HCT116 (cell line): Measurements from ENCODE around the gene DMD. TPM values are rescaled to one million over a fixed set of nuclear protein-coding genes. Genes with fewer than 3 reads are reported as not detected.

Source experiments
- ATAC-seq: fragments of 200-7000 bp; cut with Tn5 transposase; 2 replicates; pipeline ENCODE4 v1.9.1; 2020; ENCODE audit warnings: mild to moderate bottlenecking, moderate library complexity
- BruUV-seq: library from RNA; stranded (reverse); fragments of 400-500 nt; replicated peaks from 2 replicates; lab custom pipeline; 2021; lab: Mats Ljungman, UMichigan
- CTCF ChIA-PET: fragments of 300-600 bp; sonication (Branson Sonifier 250); formaldehyde crosslinking; loops from one replicate; lab custom pipeline; 2021; ENCODE audit warnings: antibody characterized with exemption; lab: Charles Lee
- POLR2A ChIA-PET: fragments of 300-600, 350-600 bp; sonication (Branson Sonifier 250); formaldehyde crosslinking; loops from one replicate; lab custom pipeline; 2021; ENCODE audit warnings: antibody characterized with exemption; lab: Charles Lee
- RAD21 ChIA-PET, 2 experiments: fragments of 300-600 bp; sonication (Branson Sonifier 250); formaldehyde crosslinking; loops; one replicate each; lab custom pipeline; 2023; ENCODE audit warnings: low total read pairs in 2 of 2; ENCODE audit not compliant: uncharacterized antibody in 2 of 2, unreplicated experiment in 2 of 2, low non-redundant PET in 1 of 2; lab: Charles Lee
- DNase-seq: peaks from one replicate; pipeline ENCODE4 v3.0.0-alpha.2; 2010; ENCODE audit warnings: low read depth, low spot score
- H2AFZ ChIP-seq: fragments of 200-600 bp; shearing (Covaris generic), sonication (generic); 2 replicates; pipeline ENCODE4 v1.6.1; 2017; ENCODE audit warnings: low read depth, mixed run types, mixed read lengths, antibody characterized with exemption, low read length; ENCODE audit not compliant: poor library complexity, severe bottlenecking
- H3K27ac ChIP-seq: 2 replicates; pipeline ENCODE4 v1.5.1; 2012; ENCODE audit warnings: low read depth, low read length
- H3K27me3 ChIP-seq: fragments of 200-600 bp; sonication (generic); 2 replicates; pipeline ENCODE4 v1.6.1; 2016; ENCODE audit warnings: mixed run types, low read length, mixed read lengths; ENCODE audit not compliant: insufficient read depth
- H3K36me3 ChIP-seq, 2 experiments: fragments of 200-500 bp in 1 of 2; fragments of 200-600 bp in 1 of 2; sonication (Bioruptor generic) in 1 of 2; sonication (generic) in 1 of 2; 2 replicates each; pipeline versions ENCODE4 v1.5.1 to v1.6.1; 2014 to 2016; ENCODE audit warnings: low read length in 2 of 2, inconsistent platforms in 1 of 2, mixed read lengths in 1 of 2, mixed run types in 1 of 2; ENCODE audit not compliant: insufficient read depth in 2 of 2, control insufficient read depth in 1 of 2
- H3K4me1 ChIP-seq, 2 experiments: fragments of 200-600 bp in 1 of 2; sonication (generic) in 1 of 2; 2 replicates each; pipeline versions ENCODE4 v1.5.1 to v1.6.1; 2012 to 2017; ENCODE audit warnings: low read length in 2 of 2, inconsistent platforms in 1 of 2, mild to moderate bottlenecking in 1 of 2, mixed read lengths in 1 of 2, mixed run types in 1 of 2, moderate library complexity in 1 of 2; ENCODE audit not compliant: insufficient read depth in 2 of 2, control insufficient read depth in 1 of 2
- H3K4me2 ChIP-seq: fragments of 200-600 bp; sonication (generic); 2 replicates; pipeline ENCODE4 v1.6.1; 2017; ENCODE audit warnings: mixed run types, low read length, mixed read lengths
- H3K4me3 ChIP-seq, 2 experiments: fragments of 200-600 bp in 1 of 2; sonication (generic) in 1 of 2; replicated peaks in 1 of 2; 2 replicates each; pipeline ENCODE4 v1.5.1; 2011 to 2016; ENCODE audit warnings: low read length in 2 of 2, control low read depth in 1 of 2, low read depth in 1 of 2, mild to moderate bottlenecking in 1 of 2, mixed read lengths in 1 of 2, mixed run types in 1 of 2
- H3K79me2 ChIP-seq: fragments of 200-600 bp; sonication (generic); 2 replicates; pipeline ENCODE4 v1.6.1; 2017; ENCODE audit warnings: mild to moderate bottlenecking, mixed run types, low read length, moderate library complexity, mixed read lengths; ENCODE audit not compliant: insufficient read depth
- H3K9ac ChIP-seq: fragments of 200-600 bp; sonication (generic); 2 replicates; pipeline ENCODE4 v1.6.1; 2016; ENCODE audit warnings: low read length, mixed read lengths
- H3K9me2 ChIP-seq: fragments of 200-600 bp; sonication (generic), shearing (Covaris generic); 2 replicates; pipeline ENCODE4 v1.6.1; 2017; ENCODE audit warnings: mixed run types, mild to moderate bottlenecking, moderate library complexity; ENCODE audit not compliant: insufficient read depth
- H3K9me3 ChIP-seq, 2 experiments: fragments of 200-500 bp in 1 of 2; fragments of 200-600 bp in 1 of 2; sonication (Bioruptor generic) in 1 of 2; sonication (generic) in 1 of 2; 2 replicates each; pipeline ENCODE4 v1.6.1; 2014 to 2017; ENCODE audit warnings: low read length in 2 of 2, mixed read lengths in 2 of 2, inconsistent platforms in 1 of 2, low read depth in 1 of 2, mild to moderate bottlenecking in 1 of 2, mixed run types in 1 of 2, moderate library complexity in 1 of 2; ENCODE audit not compliant: control insufficient read depth in 1 of 2, insufficient read depth in 1 of 2
- H4K20me1 ChIP-seq: fragments of 200-600 bp; sonication (generic), shearing (Covaris generic); 2 replicates; pipeline ENCODE4 v1.6.1; 2017; ENCODE audit warnings: mixed run types, mild to moderate bottlenecking, moderate library complexity; ENCODE audit not compliant: insufficient read depth
- ATF3 ChIP-seq: IDR thresholded peaks from 2 replicates; pipeline ENCODE4 v1.6.1; 2012
- CEBPB ChIP-seq: IDR thresholded peaks from 2 replicates; pipeline ENCODE4 v1.6.1; 2012; ENCODE audit warnings: low read depth
- EGR1 ChIP-seq: IDR thresholded peaks from 2 replicates; pipeline ENCODE4 v1.6.1; 2012; ENCODE audit warnings: low read depth
- EZH2phosphoT487 ChIP-seq: fragments of 200-600 bp; IDR thresholded peaks from 2 replicates; pipeline ENCODE4 v1.6.1; 2018; ENCODE audit warnings: antibody characterized with exemption, borderline replicate concordance
- FOSL1 ChIP-seq: IDR thresholded peaks from 2 replicates; pipeline ENCODE4 v1.6.1; 2012; ENCODE audit warnings: low read depth
- MAX ChIP-seq: IDR thresholded peaks from 2 replicates; pipeline ENCODE4 v1.6.1; 2012
- POLR2A ChIP-seq: IDR thresholded peaks from 2 replicates; pipeline ENCODE4 v1.7.0; 2011; ENCODE audit warnings: borderline replicate concordance; ENCODE audit not compliant: insufficient read depth, insufficient read length; ENCODE audit errors: extremely low read depth
- POLR2AphosphoS5 ChIP-seq: IDR thresholded peaks from 2 replicates; pipeline ENCODE4 v1.6.1; 2011; ENCODE audit warnings: mild to moderate bottlenecking, low read depth, low read length, moderate library complexity
- RAD21 ChIP-seq: IDR thresholded peaks from 2 replicates; pipeline ENCODE4 v1.6.1; 2012; ENCODE audit warnings: low read depth, mild to moderate bottlenecking
- SIN3A ChIP-seq: IDR thresholded peaks from 2 replicates; pipeline ENCODE4 v1.6.1; 2012; ENCODE audit warnings: low read depth
- SRF ChIP-seq: IDR thresholded peaks from 2 replicates; pipeline ENCODE4 v1.6.1; 2012; ENCODE audit warnings: low read depth
- TCF7L2 ChIP-seq: IDR thresholded peaks from 2 replicates; pipeline ENCODE4 v1.7.0; 2011; ENCODE audit warnings: borderline replicate concordance, inconsistent platforms; ENCODE audit not compliant: insufficient read depth, insufficient read length; ENCODE audit errors: extremely low read depth
- YY1 ChIP-seq: IDR thresholded peaks from 2 replicates; pipeline ENCODE4 v1.6.1; 2011; ENCODE audit warnings: low read length, low read depth, moderate library complexity, mild to moderate bottlenecking; ENCODE audit not compliant: insufficient replicate concordance; ENCODE audit errors: extremely low read depth
- ZBTB33 ChIP-seq: IDR thresholded peaks from 2 replicates; pipeline ENCODE4 v1.6.1; 2011; ENCODE audit warnings: mild to moderate bottlenecking, low read length, moderate library complexity; ENCODE audit not compliant: insufficient replicate concordance; ENCODE audit errors: extremely low read depth
- ZFX ChIP-seq: fragments of 450-650 bp; IDR thresholded peaks from 2 replicates; pipeline ENCODE4 v1.6.1; 2017
- ZNF274 ChIP-seq: fragments of 200-500 bp; sonication (Bioruptor generic); IDR thresholded peaks from 2 replicates; pipeline ENCODE4 v1.6.1; 2014; ENCODE audit warnings: mild to moderate bottlenecking, low read depth, low read length, inconsistent platforms
- intact Hi-C: fragments of 100-400 bp; cut with micrococcal nuclease; formaldehyde crosslinking; loops from 2 replicates; pipeline ENCODE4 v1.10.0; 2022
- total RNA-seq: library from RNA; stranded (reverse); gene quantifications from one replicate; pipeline ENCODE4 v1.2.1, GENCODE V29; 2021; ENCODE audit not compliant: unreplicated experiment

DMD gene
- total RNA-seq, 1 experiment from 2014 or later = 0.05 TPM

GRCh38 chrX:33190016-33190415, 21.3 kb downstream of the DMD start:
- DNase-seq (no peak), ATAC-seq (no peak)
- H3K27ac ChIP-seq = no peak overlapping the region
- no peak overlapping the region for H3K9ac ChIP-seq
- H3K79me2 ChIP-seq = no peaks in the 10 kb centered on the region
- no TSS peak for BruUV-seq
- POLR2A ChIA-PET = no interaction called here
- RAD21 ChIA-PET = no interaction called here
- CTCF ChIA-PET = no interaction called here
- H2AFZ ChIP-seq = no peak overlapping the region
- no peak for TF ChIP-seq YY1
- no peak for TF ChIP-seq ZBTB33
- TF ChIP-seq SIN3A = no peak
- no peak for TF ChIP-seq FOSL1
- no peak for TF ChIP-seq EGR1
- no peak for TF ChIP-seq RAD21
- TF ChIP-seq CEBPB = no peak
- no peak for TF ChIP-seq ZNF274
- TF ChIP-seq EZH2phosphoT487 = no peak
- TF ChIP-seq, all 23 proteins: peak for 0
- no peaks in the 10 kb centered on the region for H3K27me3 ChIP-seq
- no peak overlapping the region for H3K4me3 ChIP-seq
- no peak overlapping the region for H3K4me2 ChIP-seq
- intact Hi-C loops = no loop called here
- no peaks in the 10 kb centered on the region for H3K36me3 ChIP-seq
- no peaks in the 10 kb centered on the region for H3K9me2 ChIP-seq
- no peaks in the 10 kb centered on the region for H3K9me3 ChIP-seq
- no peaks in the 10 kb centered on the region for H4K20me1 ChIP-seq
- no peaks in the 10 kb centered on the region for H3K4me1 ChIP-seq

GRCh38 chrX:33188881-33189280, 22.5 kb downstream of the DMD start:
- Histone ChIP-seq H3K27ac (no peak overlapping the region), H3K4me1 (no peaks in the 10 kb centered on the region), H3K9ac (no peak overlapping the region), H4K20me1 (no peaks in the 10 kb centered on the region), H3K27me3 (no peaks in the 10 kb centered on the region), H2AFZ (no peak overlapping the region), H3K79me2 (no peaks in the 10 kb centered on the region), H3K4me2 (no peak overlapping the region), H3K4me3 (no peak overlapping the region), H3K9me3 (no peaks in the 10 kb centered on the region), H3K36me3 (no peaks in the 10 kb centered on the region), H3K9me2 (no peaks in the 10 kb centered on the region)
- ChIA-PET RAD21 (no interaction called here), POLR2A (no interaction called here), CTCF (no interaction called here)
- no peak for DNase-seq
- intact Hi-C loops = no loop called here
- no TSS peak for BruUV-seq
- ATAC-seq = no peak
- TF ChIP-seq SRF (no peak), CEBPB (no peak), TCF7L2 (no peak), MAX (no peak), EZH2phosphoT487 (no peak), POLR2A (no peak), RAD21 (no peak), ATF3 (no peak), POLR2AphosphoS5 (no peak), ZNF274 (no peak), ZFX (no peak), EGR1 (no peak)
